GM12878 (cell line): ENCODE results near the gene PALLD. TPM values are rescaled to one million over a fixed set of nuclear protein-coding genes. Genes with fewer than 3 reads are reported as not detected.

ENCODE experiments used
- ATAC-seq: fragments of 200-7000 bp; cut with Tn5 transposase; 3 replicates; pipeline ENCODE4 v1.9.1; 2020; ENCODE audit warnings: mild to moderate bottlenecking, moderate library complexity
- BruUV-seq: library from RNA; stranded (reverse); fragments of 400-500 nt; replicated peaks from 2 replicates; lab custom pipeline; 2021; lab: Mats Ljungman, UMichigan
- CTCF ChIA-PET: fragments of 300-600 bp; sonication (Branson Sonifier 250); formaldehyde crosslinking; extraction: SDS; loops from one replicate; lab custom pipeline; 2021; ENCODE audit warnings: inconsistent platforms; lab: Yijun Ruan, JAX
- POLR2A ChIA-PET: fragments of 350-600 bp; formaldehyde crosslinking; extraction: SDS; loops from one replicate; lab custom pipeline; 2021; ENCODE audit warnings: inconsistent platforms; lab: Charles Lee
- RAD21 ChIA-PET: fragments of 300-600 bp; sonication (Branson Sonifier 250); formaldehyde crosslinking; loops from one replicate; lab custom pipeline; 2023; ENCODE audit warnings: antibody characterized with exemption; ENCODE audit not compliant: unreplicated experiment; lab: Charles Lee
- SMC1A ChIA-PET: fragments of 300-600 bp; sonication (Branson Sonifier 250); formaldehyde crosslinking; loops from one replicate; lab custom pipeline; 2023; ENCODE audit not compliant: unreplicated experiment, uncharacterized antibody; lab: Charles Lee
- DNase-seq: peaks from one replicate; pipeline ENCODE4 v3.0.0-alpha.2; 2011; ENCODE audit warnings: low read depth, low spot score
- FAIRE-seq: peaks from 3 replicates; lab custom pipeline; 2011; peaks lifted over from hg19 to GRCh38; lab: Jason Lieb, UNC
- H2AFZ ChIP-seq: 2 replicates; pipeline ENCODE4 v1.6.0; 2011; ENCODE audit warnings: low read depth, low read length, control low read depth; ENCODE audit not compliant: control insufficient read depth
- H3K27ac ChIP-seq: 2 replicates; pipeline ENCODE4 v1.5.1; 2011; ENCODE audit warnings: control low read depth; ENCODE audit not compliant: control insufficient read depth, insufficient read depth
- H3K27me3 ChIP-seq, 2 experiments: replicated peaks in 1 of 2; 2 replicates each; pipeline versions ENCODE4 v1.6.0 to v1.6.1; 2011; ENCODE audit warnings: low read length in 1 of 2; ENCODE audit not compliant: control insufficient read depth in 2 of 2, insufficient read depth in 2 of 2
- H3K36me3 ChIP-seq, 2 experiments: 2 replicates each; pipeline ENCODE4 v1.5.1; 2011; ENCODE audit warnings: low read length in 1 of 2; ENCODE audit not compliant: control insufficient read depth in 2 of 2, insufficient read depth in 2 of 2
- H3K4me1 ChIP-seq: 2 replicates; pipeline ENCODE4 v1.6.1; 2011; ENCODE audit warnings: mild to moderate bottlenecking, low read length, moderate library complexity, mixed read lengths; ENCODE audit not compliant: control insufficient read depth, insufficient read depth
- H3K4me2 ChIP-seq: 2 replicates; pipeline ENCODE4 v1.6.0; 2011; ENCODE audit warnings: control low read depth; ENCODE audit not compliant: control insufficient read depth, insufficient read depth
- H3K4me3 ChIP-seq: fragments of 200-600 bp; sonication (generic); 2 replicates; pipeline ENCODE4 v1.5.1; 2016
- H3K79me2 ChIP-seq: 2 replicates; pipeline ENCODE4 v1.6.0; 2011; ENCODE audit warnings: low read length; ENCODE audit not compliant: control insufficient read depth, insufficient read depth
- H3K9ac ChIP-seq: 2 replicates; pipeline ENCODE4 v1.8.0; 2011; ENCODE audit warnings: low read length, control low read depth, mixed read lengths; ENCODE audit not compliant: control insufficient read depth, insufficient read depth
- H3K9me3 ChIP-seq: replicated peaks from 3 replicates; pipeline ENCODE4 v1.5.1; 2011; ENCODE audit warnings: mild to moderate bottlenecking, low read length; ENCODE audit not compliant: control insufficient read depth, insufficient read depth
- H4K20me1 ChIP-seq: 2 replicates; pipeline ENCODE4 v1.6.0; 2011; ENCODE audit not compliant: control insufficient read depth, insufficient read depth
- CBFB ChIP-seq: IDR thresholded peaks from 2 replicates; pipeline ENCODE4 v1.6.1; 2016; ENCODE audit warnings: antibody characterized with exemption, low read depth
- CEBPB ChIP-seq, 2 experiments: fragments of 150-350 bp in 1 of 2; IDR thresholded peaks; 2 replicates each; pipeline ENCODE4 v1.6.1; 2012 to 2014; ENCODE audit warnings: low read depth in 2 of 2, low read length in 2 of 2, borderline replicate concordance in 1 of 2, inconsistent platforms in 1 of 2
- CHD2 ChIP-seq: IDR thresholded peaks from 2 replicates; pipeline ENCODE4 v1.6.1; 2011; ENCODE audit warnings: low read depth, low read length, improper control_type of control experiment, borderline replicate concordance
- CREB1 ChIP-seq: IDR thresholded peaks from 2 replicates; pipeline ENCODE4 v1.6.1; 2012; ENCODE audit warnings: low read depth, mild to moderate bottlenecking, inconsistent platforms
- EP300 ChIP-seq, 2 experiments: fragments of 150-350 bp in 1 of 2; IDR thresholded peaks; 2 replicates each; pipeline ENCODE4 v1.6.1; 2011 to 2012; ENCODE audit warnings: low read depth in 2 of 2, low read length in 2 of 2, borderline replicate concordance in 1 of 2, improper control_type of control experiment in 1 of 2, inconsistent platforms in 1 of 2; ENCODE audit not compliant: control insufficient read depth in 1 of 2
- EZH2 ChIP-seq: IDR thresholded peaks from 2 replicates; pipeline ENCODE4 v1.6.1; 2012; ENCODE audit warnings: low read depth, mild to moderate bottlenecking, control low read depth, inconsistent platforms, low read length, borderline replicate concordance; ENCODE audit not compliant: control insufficient read depth
- GABPA ChIP-seq: IDR thresholded peaks from 2 replicates; pipeline ENCODE4 v1.6.1; 2014; ENCODE audit warnings: antibody characterized with exemption, low read depth, mild to moderate bottlenecking, inconsistent platforms
- IKZF1 ChIP-seq: fragments of 450-650 bp; conservative IDR thresholded peaks from 2 replicates; pipeline ENCODE4 v1.6.1; 2017; ENCODE audit warnings: antibody characterized with exemption, mild to moderate bottlenecking
- IRF4 ChIP-seq: IDR thresholded peaks from 2 replicates; pipeline ENCODE4 v1.6.1; 2011; ENCODE audit warnings: low read depth, low read length
- MYB ChIP-seq: fragments of 150-350 bp; IDR thresholded peaks from 2 replicates; pipeline ENCODE4 v1.6.1; 2014; ENCODE audit warnings: mild to moderate bottlenecking, low read depth, low read length, borderline replicate concordance
- NFXL1 ChIP-seq: fragments of 450-650 bp; IDR thresholded peaks from 2 replicates; pipeline ENCODE4 v1.6.1; 2017; ENCODE audit warnings: antibody characterized with exemption, mild to moderate bottlenecking, borderline replicate concordance
- PAX8 ChIP-seq: fragments of 450-650 bp; IDR thresholded peaks from 2 replicates; pipeline ENCODE4 v1.6.1; 2017; ENCODE audit warnings: mild to moderate bottlenecking, moderate library complexity
- PKNOX1 ChIP-seq: fragments of 450-650 bp; IDR thresholded peaks from 2 replicates; pipeline ENCODE4 v1.6.1; 2016; ENCODE audit warnings: mild to moderate bottlenecking
- SIN3A ChIP-seq: IDR thresholded peaks from 2 replicates; pipeline ENCODE4 v1.6.1; 2012; ENCODE audit warnings: low read depth, low read length, improper control_type of control experiment
- SMC3 ChIP-seq: IDR thresholded peaks from 2 replicates; pipeline ENCODE4 v1.6.1; 2011; ENCODE audit warnings: low read length, improper control_type of control experiment, borderline replicate concordance
- TCF7 ChIP-seq: IDR thresholded peaks from 2 replicates; pipeline ENCODE4 v1.6.1; 2014; ENCODE audit warnings: antibody characterized with exemption, borderline replicate concordance
- ZNF24 ChIP-seq: fragments of 450-650 bp; IDR thresholded peaks from 2 replicates; pipeline ENCODE4 v1.6.1; 2017; ENCODE audit warnings: antibody characterized with exemption, mild to moderate bottlenecking
- ZSCAN29 ChIP-seq: fragments of 450-650 bp; IDR thresholded peaks from 2 replicates; pipeline ENCODE4 v1.6.1; 2017; ENCODE audit warnings: mild to moderate bottlenecking, moderate library complexity
- in situ Hi-C: fragments of 300-500 bp; cut with MboI; formaldehyde crosslinking; loops from 9 replicates; pipeline ENCODE4 v1.14.3; 2018; ENCODE audit warnings: mixed read lengths
- intact Hi-C: fragments of 100-400 bp; cut with micrococcal nuclease; formaldehyde crosslinking; loops from one replicate; pipeline ENCODE4 v1.14.2; 2022; ENCODE audit not compliant: unreplicated experiment
- polyA plus RNA-seq, 11 experiments: library from polyadenylated mRNA; depleted of rRNA in 4 of 11; unstranded in 6 of 11; stranded (reverse) in 5 of 11; fragments of >200 nt; fragmentation: Nextera tagmentation in 4 of 11; fragmentation: Illumina TruSeq in 1 of 11; extraction: Ambion mirVana in 4 of 11; extraction: Trizol in 1 of 11; gene quantifications; 1 replicate in 1 of 11; 2 replicates in 10 of 11; pipeline versions ENCODE4 v1.2.1 to v1.2.3, GENCODE V29; 2011 to 2016; ENCODE audit warnings: inconsistent platforms in 2 of 11, missing spikeins in 2 of 11, low read depth in 1 of 11
- total RNA-seq, 4 experiments: library from RNA; depleted of rRNA in 3 of 4; stranded (reverse); fragments of >200 nt in 3 of 4; fragmentation: Illumina TruSeq in 1 of 4; extraction: Trizol in 1 of 4; gene quantifications; 2 replicates each; pipeline versions ENCODE4 v1.2.1 to v1.2.3, GENCODE V29; 2013 to 2021
- TF ChIP-seq, protein P1 (sequence below): IDR thresholded peaks from 2 replicates; pipeline ENCODE4 v1.6.1; 2012; ENCODE audit warnings: low read depth, low read length, improper control_type of control experiment
- TF ChIP-seq, protein P2 (sequence below): fragments of 450-650 bp; IDR thresholded peaks from 2 replicates; pipeline ENCODE4 v1.6.1; 2017; ENCODE audit warnings: borderline replicate concordance

Gene PALLD
- total and polyA plus RNA-seq, 10 of the 15 experiments (the other 5 are each of a cell fraction or from before 2014, with no cell fraction given): 1.0 to 7.7 (median 1.7) TPM

DNA sequence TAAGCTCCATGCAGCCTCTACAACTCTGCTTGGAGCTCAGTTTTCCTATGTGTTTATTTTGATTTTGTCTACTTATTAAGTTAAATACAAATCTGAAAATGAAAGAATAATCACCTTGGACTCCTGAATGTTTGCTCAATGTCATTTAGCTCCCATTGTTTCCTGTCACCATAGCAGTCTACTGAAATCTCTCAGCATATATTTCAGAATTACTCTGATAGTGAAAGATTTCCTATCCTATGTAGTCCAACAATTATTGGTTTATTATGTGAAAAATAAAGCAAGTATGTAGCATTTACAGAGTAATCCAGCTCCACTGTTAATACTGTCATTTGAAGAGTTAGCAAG, 344.8 kb downstream of the PALLD start:
- no peak overlapping the region for H3K4me3 ChIP-seq
- ChIA-PET POLR2A (interaction anchor here (0.6 to 1.7 kb wide), 2 partner anchors 10 to 488 kb away, joined by 4 read pairs; no protein-coding TSS in a partner anchor), CTCF (interaction anchor here (0.8 to 1.9 kb wide), 6 partner anchors 10 to 131 kb away, joined by 3 to 5 read pairs (median 4); no protein-coding TSS in a partner anchor), RAD21 (no interaction called here), SMC1A (interaction anchor here (1.0 to 7.8 kb wide), 6 partner anchors 9 to 100 kb away, joined by 3 to 53 read pairs (median 4); no protein-coding TSS in a partner anchor)
- intact Hi-C loops: no loop called here
- H2AFZ ChIP-seq: no peak overlapping the region
- no peak for TF ChIP-seq PKNOX1
- TF ChIP-seq EZH2: no peak
- TF ChIP-seq ZSCAN29: no peak
- no peak for TF ChIP-seq CBFB
- TF ChIP-seq IRF4: no peak
- no peak for TF ChIP-seq NFXL1
- TF ChIP-seq PAX8: no peak
- TF ChIP-seq TCF7: no peak
- TF ChIP-seq, protein P1, sequence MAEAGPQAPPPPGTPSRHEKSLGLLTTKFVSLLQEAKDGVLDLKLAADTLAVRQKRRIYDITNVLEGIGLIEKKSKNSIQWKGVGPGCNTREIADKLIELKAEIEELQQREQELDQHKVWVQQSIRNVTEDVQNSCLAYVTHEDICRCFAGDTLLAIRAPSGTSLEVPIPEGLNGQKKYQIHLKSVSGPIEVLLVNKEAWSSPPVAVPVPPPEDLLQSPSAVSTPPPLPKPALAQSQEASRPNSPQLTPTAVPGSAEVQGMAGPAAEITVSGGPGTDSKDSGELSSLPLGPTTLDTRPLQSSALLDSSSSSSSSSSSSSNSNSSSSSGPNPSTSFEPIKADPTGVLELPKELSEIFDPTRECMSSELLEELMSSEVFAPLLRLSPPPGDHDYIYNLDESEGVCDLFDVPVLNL: no peak
- TF ChIP-seq SMC3: no peak
- TF ChIP-seq, protein P2, sequence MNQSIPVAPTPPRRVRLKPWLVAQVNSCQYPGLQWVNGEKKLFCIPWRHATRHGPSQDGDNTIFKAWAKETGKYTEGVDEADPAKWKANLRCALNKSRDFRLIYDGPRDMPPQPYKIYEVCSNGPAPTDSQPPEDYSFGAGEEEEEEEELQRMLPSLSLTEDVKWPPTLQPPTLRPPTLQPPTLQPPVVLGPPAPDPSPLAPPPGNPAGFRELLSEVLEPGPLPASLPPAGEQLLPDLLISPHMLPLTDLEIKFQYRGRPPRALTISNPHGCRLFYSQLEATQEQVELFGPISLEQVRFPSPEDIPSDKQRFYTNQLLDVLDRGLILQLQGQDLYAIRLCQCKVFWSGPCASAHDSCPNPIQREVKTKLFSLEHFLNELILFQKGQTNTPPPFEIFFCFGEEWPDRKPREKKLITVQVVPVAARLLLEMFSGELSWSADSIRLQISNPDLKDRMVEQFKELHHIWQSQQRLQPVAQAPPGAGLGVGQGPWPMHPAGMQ: no peak
- no peak for TF ChIP-seq CREB1
- no peak for TF ChIP-seq CEBPB (IDR thresholded peaks at IDR 0.05; ENCODE audit: borderline replicate concordance in 1 of 2, low read depth in 2 of 2, low read length in 2 of 2)
- TF ChIP-seq ZNF24: no peak
- no peak for TF ChIP-seq EP300 (IDR thresholded peaks at IDR 0.05; ENCODE audit: borderline replicate concordance in 1 of 2, control insufficient read depth in 1 of 2, low read depth in 2 of 2, low read length in 2 of 2)
- no peak for TF ChIP-seq CHD2
- no peak for TF ChIP-seq IKZF1
- TF ChIP-seq SIN3A: no peak
- no peak for TF ChIP-seq MYB
- TF ChIP-seq GABPA: no peak
- no peak overlapping the region for H3K9ac ChIP-seq
- in situ Hi-C loops: no loop called here
- no peak for ATAC-seq
- no peak overlapping the region for H3K4me2 ChIP-seq
- BruUV-seq: no TSS peak
- H3K27ac ChIP-seq: no peak overlapping the region
- no peaks in the 10 kb centered on the region for H3K79me2 ChIP-seq
- no peak for FAIRE-seq
- H3K9me3 ChIP-seq: no peaks in the 10 kb centered on the region
- H3K36me3 ChIP-seq: no peaks in the 10 kb centered on the region
- DNase-seq: no peak
- H4K20me1 ChIP-seq: no peaks in the 10 kb centered on the region
- H3K27me3 ChIP-seq: 0 out of 4 replicates have a peak, but pooled peaks cover 0 to 2% of the 10 kb centered on the region in 2 experiments
- no peaks in the 10 kb centered on the region for H3K4me1 ChIP-seq
